ENCODE data around the gene MINDY4. TPM values are rescaled to one million over a fixed set of nuclear protein-coding genes. Genes with fewer than 3 reads are reported as not detected.

Gene MINDY4
- polyA plus RNA-seq, 3 donors from 2014 or later: 0.45 to 0.71 TPM; not detected in 1

GRCh38 chr7:30904561-30904960 lies 133.3 kb downstream of the MINDY4 start:
- Mint-ChIP-seq H3K4me1 (no peaks in the 10 kb centered on the region), H3K4me3 (no peak overlapping the region), H3K27me3 (ENCODE audit: low read depth in 3 of 3) (peaks cover 0 to 4% (median 2%) of the 10 kb centered on the region in 3 donors)

DNA sequence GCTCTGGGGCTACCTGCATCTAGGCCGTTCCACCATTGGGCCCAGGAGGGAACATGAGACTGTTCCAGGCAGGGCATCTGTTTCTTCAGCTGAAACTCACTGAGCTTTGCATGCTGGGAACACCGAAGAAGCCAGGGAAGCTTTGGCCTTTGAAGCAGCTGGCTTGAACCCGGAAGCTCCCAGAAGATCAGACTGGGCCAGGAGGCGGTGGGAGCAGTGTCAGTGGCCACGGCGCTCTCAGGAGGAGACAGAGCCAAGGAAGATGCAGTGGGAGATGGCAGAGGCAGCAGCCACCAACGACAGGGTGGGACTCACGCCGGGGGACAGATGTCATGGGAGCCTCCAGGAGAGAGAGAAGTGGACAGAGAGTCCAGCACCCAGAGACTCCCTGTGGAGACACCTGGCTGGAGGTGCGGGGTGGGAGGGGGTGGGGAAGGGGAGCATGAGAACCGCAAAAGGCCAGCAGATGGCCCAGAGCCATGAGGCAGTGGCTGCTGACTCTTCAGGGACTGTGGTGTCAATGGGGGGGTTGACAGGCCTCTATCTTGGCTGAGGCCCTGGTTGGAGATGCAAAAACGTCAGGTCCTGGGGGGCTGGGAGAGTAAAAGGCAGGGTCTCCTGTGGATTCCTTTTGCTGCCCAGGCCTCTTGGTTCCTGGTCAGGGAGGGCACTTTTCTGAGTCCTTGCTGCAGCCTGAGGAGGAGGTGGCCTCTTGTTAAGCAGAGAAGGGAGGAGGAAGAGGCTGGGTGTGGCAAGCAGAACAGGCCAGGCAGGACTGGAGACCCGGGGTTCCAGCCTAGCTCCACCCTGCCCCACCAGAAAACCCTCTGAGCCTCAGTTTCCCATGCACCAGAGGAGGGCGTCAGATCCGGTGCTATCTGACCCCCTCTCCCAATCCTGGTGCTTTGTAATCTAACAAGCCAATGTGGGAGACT lies 134.1 kb downstream of the MINDY4 start:
- peaks cover 0 to 4% (median 2%) of the 10 kb centered on the region in 3 donors for H3K27me3 Mint-ChIP-seq (ENCODE audit: low read depth in 3 of 3)
- H3K27ac Mint-ChIP-seq: no peak overlapping the region
- no peaks in the 10 kb centered on the region for H3K9me3 Mint-ChIP-seq

More at GRCh38 chr7:30904561-30904960, 133.3 kb downstream of the MINDY4 start:
- no peak for DNase-seq
- Mint-ChIP-seq H3K36me3 (no peaks in the 10 kb centered on the region), H3K27ac (no peak overlapping the region), H3K9me3 (no peaks in the 10 kb centered on the region)

GRCh38 chr7:30906014-30906413 lies 134.8 kb downstream of the MINDY4 start:
- Mint-ChIP-seq H3K9me3 (no peaks in the 10 kb centered on the region), H3K36me3 (no peaks in the 10 kb centered on the region), H3K27ac (no peak overlapping the region), H3K4me3 (no peak overlapping the region), H3K27me3 (ENCODE audit: low read depth in 3 of 3) (peaks cover 2% of the 10 kb centered on the region in 3 donors), H3K4me1 (no peaks in the 10 kb centered on the region)
- DNase-seq: no peak

More for the DNA sequence above, 134.1 kb downstream of the MINDY4 start:
- H3K36me3 Mint-ChIP-seq: no peaks in the 10 kb centered on the region
- no peaks in the 10 kb centered on the region for H3K4me1 Mint-ChIP-seq
- no peak for DNase-seq
- H3K4me3 Mint-ChIP-seq: no peak overlapping the region

- H3K4me3 Mint-ChIP-seq: no peak overlapping the region
- H3K27ac Mint-ChIP-seq: no peak overlapping the region
- no peak for DNase-seq
- no peaks in the 10 kb centered on the region for H3K36me3 Mint-ChIP-seq
- peaks cover 2% of the 10 kb centered on the region in 3 donors for H3K27me3 Mint-ChIP-seq (ENCODE audit: low read depth in 3 of 3)
- no peaks in the 10 kb centered on the region for H3K4me1 Mint-ChIP-seq
- H3K9me3 Mint-ChIP-seq: no peaks in the 10 kb centered on the region
Measured at GRCh38 chr7:30906515-30907240, 135.5 kb downstream of the MINDY4 start.

GRCh38 chr7:30907527-30908267 lies 136.5 kb downstream of the MINDY4 start:
- H3K36me3 Mint-ChIP-seq: no peaks in the 10 kb centered on the region
- H3K4me3 Mint-ChIP-seq: no peak overlapping the region
- H3K27me3 Mint-ChIP-seq (ENCODE audit: low read depth in 3 of 3): peaks cover 2% of the 10 kb centered on the region in 3 donors
- H3K9me3 Mint-ChIP-seq: no peaks in the 10 kb centered on the region
- DNase-seq: no peak
- no peaks in the 10 kb centered on the region for H3K4me1 Mint-ChIP-seq
- no peak overlapping the region for H3K27ac Mint-ChIP-seq

GRCh38 chr7:30908681-30909080 lies 137.5 kb downstream of the MINDY4 start:
- no peak overlapping the region for H3K4me3 Mint-ChIP-seq
- DNase-seq: no peak
- no peaks in the 10 kb centered on the region for H3K4me1 Mint-ChIP-seq
- H3K27ac Mint-ChIP-seq: no peak overlapping the region
- H3K27me3 Mint-ChIP-seq (ENCODE audit: low read depth in 3 of 3): peaks cover 2% of the 10 kb centered on the region in 3 donors
- H3K36me3 Mint-ChIP-seq: no peaks in the 10 kb centered on the region
- no peaks in the 10 kb centered on the region for H3K9me3 Mint-ChIP-seq

GRCh38 chr7:30909431-30909830 lies 138.2 kb downstream of the MINDY4 start:
- Mint-ChIP-seq H3K27me3 (ENCODE audit: low read depth in 3 of 3) (peaks cover 2% of the 10 kb centered on the region in 3 donors), H3K4me1 (no peaks in the 10 kb centered on the region), H3K4me3 (no peak overlapping the region), H3K9me3 (no peaks in the 10 kb centered on the region), H3K27ac (no peak overlapping the region), H3K36me3 (no peaks in the 10 kb centered on the region)
- DNase-seq: no peak

DNA sequence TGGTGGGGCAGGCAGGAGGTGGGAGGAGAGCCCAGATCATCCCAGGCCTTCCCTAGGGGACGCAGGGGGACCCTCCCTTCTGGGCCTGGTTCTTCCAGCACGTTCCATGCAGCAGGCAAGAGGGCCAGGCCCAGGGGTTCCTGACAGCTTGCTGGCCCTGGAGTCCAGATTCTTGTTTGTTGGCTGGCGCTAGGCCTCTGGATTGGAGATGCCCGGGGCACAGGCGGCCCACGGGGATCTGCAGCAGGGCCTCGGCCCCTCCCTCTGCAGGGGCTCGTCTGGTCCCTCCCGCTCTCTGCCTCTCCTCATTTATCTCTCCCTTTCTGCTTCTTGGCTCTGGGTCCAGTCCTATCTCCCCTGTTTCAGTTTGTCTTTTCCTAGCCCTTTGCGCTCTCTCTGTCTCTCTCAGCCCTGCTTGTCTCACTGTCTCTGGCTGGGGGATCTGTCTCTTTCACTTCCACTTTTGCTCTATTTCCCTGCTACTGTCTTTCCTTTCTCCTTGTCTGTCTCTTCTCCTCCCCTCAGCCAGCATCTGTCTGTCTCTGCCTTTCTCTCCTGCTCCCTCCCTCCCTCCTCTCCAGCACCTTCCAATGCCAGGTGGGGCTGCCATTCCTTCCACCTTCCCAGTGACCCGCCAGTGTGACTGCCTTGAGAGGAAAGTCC lies 139.3 kb downstream of the MINDY4 start:
- Mint-ChIP-seq H3K36me3 (no peaks in the 10 kb centered on the region), H3K4me1 (no peaks in the 10 kb centered on the region), H3K27me3 (ENCODE audit: low read depth in 3 of 3) (peaks cover 0 to 2% (median 2%) of the 10 kb centered on the region in 3 donors), H3K27ac (no peak overlapping the region), H3K9me3 (no peaks in the 10 kb centered on the region), H3K4me3 (no peak overlapping the region)
- no peak for DNase-seq

GRCh38 chr7:30911133-30911532 lies 139.9 kb downstream of the MINDY4 start:
- Mint-ChIP-seq H3K27me3 (ENCODE audit: low read depth in 3 of 3) (peaks cover 0 to 2% (median 2%) of the 10 kb centered on the region in 3 donors), H3K27ac (no peak overlapping the region), H3K9me3 (no peaks in the 10 kb centered on the region)

DNA sequence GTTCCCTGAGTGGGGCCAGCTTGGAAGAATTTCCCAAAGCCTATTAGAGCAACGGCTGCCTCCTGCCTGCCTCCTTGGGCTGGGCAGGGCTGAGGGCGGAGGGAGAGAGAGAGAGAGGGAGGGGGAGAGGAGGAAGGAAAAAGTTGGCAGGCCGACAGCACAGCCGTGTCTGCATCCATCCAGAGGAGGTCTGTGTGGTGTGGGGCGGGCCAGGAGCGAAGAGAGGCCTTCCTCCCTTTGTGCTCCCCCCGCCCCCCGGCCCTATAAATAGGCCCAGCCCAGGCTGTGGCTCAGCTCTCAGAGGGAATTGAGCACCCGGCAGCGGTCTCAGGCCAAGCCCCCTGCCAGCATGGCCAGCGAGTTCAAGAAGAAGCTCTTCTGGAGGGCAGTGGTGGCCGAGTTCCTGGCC lies 140.3 kb downstream of the MINDY4 start, which contains the start of gene AQP1:
TSS of gene AQP1 (plus strand) at position 293 of the 409 bp plus-strand sequence. CDS start at position 350, 57 bp downstream.
- no peak within 1 kb of the TSS for H3K27ac Mint-ChIP-seq
- H3K4me1 Mint-ChIP-seq: no peaks in the 10 kb centered on the region
- no peak for DNase-seq
- H3K4me3 Mint-ChIP-seq: no peak within 1 kb of the TSS
- H3K36me3 Mint-ChIP-seq: no peaks in the 10 kb centered on the region
- H3K27me3 Mint-ChIP-seq (ENCODE audit: low read depth in 3 of 3): peaks cover 0 to 2% (median 2%) of the 10 kb centered on the region in 3 donors
- no peaks in the 10 kb centered on the region for H3K9me3 Mint-ChIP-seq

More at GRCh38 chr7:30911133-30911532, 139.9 kb downstream of the MINDY4 start:
- no peaks in the 10 kb centered on the region for H3K36me3 Mint-ChIP-seq
- H3K4me1 Mint-ChIP-seq: no peaks in the 10 kb centered on the region
- no peak overlapping the region for H3K4me3 Mint-ChIP-seq
- no peak for DNase-seq

- Mint-ChIP-seq H3K36me3 (no peaks in the 10 kb centered on the region), H3K9me3 (no peaks in the 10 kb centered on the region), H3K4me1 (no peaks in the 10 kb centered on the region), H3K27ac (no peak overlapping the region), H3K27me3 (ENCODE audit: low read depth in 3 of 3) (peaks cover 0 to 3% (median 2%) of the 10 kb centered on the region in 3 donors), H3K4me3 (no peak overlapping the region)
- no peak for DNase-seq
Measured at GRCh38 chr7:30912021-30912730, 141.0 kb downstream of the MINDY4 start.

- Mint-ChIP-seq H3K9me3 (no peaks in the 10 kb centered on the region), H3K4me1 (no peaks in the 10 kb centered on the region), H3K27me3 (ENCODE audit: low read depth in 3 of 3) (peaks cover 0 to 3% (median 2%) of the 10 kb centered on the region in 3 donors), H3K4me3 (no peak overlapping the region), H3K36me3 (no peaks in the 10 kb centered on the region), H3K27ac (no peak overlapping the region)
- DNase-seq: no peak
Measured at GRCh38 chr7:30912731-30912985, 141.4 kb downstream of the MINDY4 start.
